Right atrium auricular region (tissue), 2 donors: ENCODE measurements around the gene VIT. TPM values are rescaled to one million over a fixed set of nuclear protein-coding genes. Genes with fewer than 3 reads are reported as not detected.
"Not testable (repeated sequence)": the region's sequence is repeated elsewhere in the genome, so short reads cannot be mapped to it uniquely, and the experiment has no call there.

Experiments used
- DNase-seq: peaks from one replicate; pipeline ENCODE4 v3.0.0-alpha.2; 2019; ENCODE audit warnings: low spot score
- H3K27ac ChIP-seq, 2 donors: fragments of 200-600 bp; sonication (generic); 1 replicate in 1 of 2; 2 replicates in 1 of 2; pipeline ENCODE4 v1.5.1; 2016 to 2019
- H3K27me3 ChIP-seq, 2 donors: fragments of 200-600 bp; sonication (generic); one replicate each; pipeline versions ENCODE4 v1.5.1 to v1.6.0; 2017 to 2019
- H3K36me3 ChIP-seq: fragments of 200-600 bp; sonication (generic); one replicate; pipeline ENCODE4 v1.5.1; 2016
- H3K4me1 ChIP-seq, 2 donors: fragments of 200-600 bp; sonication (generic); one replicate each; pipeline versions ENCODE4 v1.5.1 to v1.6.0; 2017 to 2019
- H3K4me3 ChIP-seq, 2 donors: fragments of 200-600 bp; sonication (generic); 1 replicate in 1 of 2; 2 replicates in 1 of 2; pipeline ENCODE4 v1.5.1; 2017 to 2019; ENCODE audit warnings: mild to moderate bottlenecking in 1 of 2, moderate library complexity in 1 of 2
- H3K9me3 ChIP-seq, 2 donors: fragments of 200-600 bp; sonication (generic); one replicate each; pipeline ENCODE4 v1.5.1; 2019
- total RNA-seq, 2 donors: library from RNA; depleted of rRNA; stranded (reverse); fragments of >200 nt; gene quantifications; one replicate each; pipeline ENCODE4 v1.1.0, GENCODE V29; 2016
- TF ChIP-seq, protein P1 (sequence below), 2 donors: fragments of 200-600 bp; sonication (generic); IDR thresholded peaks; one replicate each; pipeline ENCODE4 v1.5.1; 2019; ENCODE audit warnings: antibody characterized with exemption in 2 of 2

Gene VIT
- total RNA-seq, 2 donors from 2014 or later, result 12.3 to 16.9 TPM

DNA sequence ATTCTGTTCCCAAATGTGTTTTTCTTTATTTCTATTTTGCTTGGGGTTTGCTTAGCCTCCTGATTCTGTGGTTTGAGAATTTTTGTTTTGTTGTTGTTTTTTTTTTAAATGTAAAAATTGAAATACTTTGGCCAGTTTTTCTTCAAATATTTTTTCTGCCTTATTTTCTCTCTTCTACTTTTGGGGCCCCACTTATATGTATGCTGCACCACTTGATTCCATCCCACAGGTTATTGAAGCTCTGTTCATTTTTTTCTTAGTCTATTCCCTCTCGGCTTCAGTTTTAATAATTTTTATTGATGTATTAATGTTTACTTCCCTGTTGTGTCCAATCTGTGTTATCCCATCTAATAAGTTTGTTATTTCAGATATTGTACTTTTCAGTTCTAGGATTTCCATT lies 17.7 kb upstream of the VIT start:
- H3K9me3 ChIP-seq, result peaks cover 0 to 22% of the 10 kb centered on the region in 2 donors
- TF ChIP-seq, protein P1, sequence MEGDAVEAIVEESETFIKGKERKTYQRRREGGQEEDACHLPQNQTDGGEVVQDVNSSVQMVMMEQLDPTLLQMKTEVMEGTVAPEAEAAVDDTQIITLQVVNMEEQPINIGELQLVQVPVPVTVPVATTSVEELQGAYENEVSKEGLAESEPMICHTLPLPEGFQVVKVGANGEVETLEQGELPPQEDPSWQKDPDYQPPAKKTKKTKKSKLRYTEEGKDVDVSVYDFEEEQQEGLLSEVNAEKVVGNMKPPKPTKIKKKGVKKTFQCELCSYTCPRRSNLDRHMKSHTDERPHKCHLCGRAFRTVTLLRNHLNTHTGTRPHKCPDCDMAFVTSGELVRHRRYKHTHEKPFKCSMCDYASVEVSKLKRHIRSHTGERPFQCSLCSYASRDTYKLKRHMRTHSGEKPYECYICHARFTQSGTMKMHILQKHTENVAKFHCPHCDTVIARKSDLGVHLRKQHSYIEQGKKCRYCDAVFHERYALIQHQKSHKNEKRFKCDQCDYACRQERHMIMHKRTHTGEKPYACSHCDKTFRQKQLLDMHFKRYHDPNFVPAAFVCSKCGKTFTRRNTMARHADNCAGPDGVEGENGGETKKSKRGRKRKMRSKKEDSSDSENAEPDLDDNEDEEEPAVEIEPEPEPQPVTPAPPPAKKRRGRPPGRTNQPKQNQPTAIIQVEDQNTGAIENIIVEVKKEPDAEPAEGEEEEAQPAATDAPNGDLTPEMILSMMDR (IDR thresholded peaks at IDR 0.05), result no peak
- no peaks in the 10 kb centered on the region for H3K27me3 ChIP-seq
- no peak overlapping the region for H3K27ac ChIP-seq
- no peaks in the 10 kb centered on the region for H3K36me3 ChIP-seq
- H3K4me1 ChIP-seq, result no peaks in the 10 kb centered on the region
- H3K4me3 ChIP-seq, result no peak overlapping the region
- DNase-seq, result no peak

DNA sequence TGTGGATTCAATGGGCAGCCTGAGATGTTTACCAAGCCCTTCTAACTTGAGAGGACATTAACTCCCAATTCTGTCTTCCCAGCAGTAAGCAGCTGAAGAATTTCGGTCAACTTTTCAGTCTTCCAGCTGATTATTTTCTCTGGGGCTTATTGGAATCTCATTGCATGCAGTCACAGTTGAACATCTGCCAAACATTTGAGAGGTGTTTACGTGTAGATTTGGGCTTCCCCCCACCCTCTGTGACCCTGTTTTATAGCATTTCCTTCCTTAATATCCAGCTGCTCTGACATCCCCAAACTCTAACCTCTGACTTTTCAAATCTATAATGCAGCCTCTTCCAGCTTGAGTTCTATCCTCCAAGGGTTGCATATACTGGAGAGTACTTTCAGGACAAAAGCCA lies 16.5 kb upstream of the VIT start:
- Histone ChIP-seq H3K36me3 (no peaks in the 10 kb centered on the region), H3K27ac (no peak overlapping the region), H3K4me3 (no peak overlapping the region), H3K27me3 (no peaks in the 10 kb centered on the region), H3K9me3 (peaks cover 0 to 22% of the 10 kb centered on the region in 2 donors), H3K4me1 (no peaks in the 10 kb centered on the region)
- no peak for DNase-seq
- TF ChIP-seq, protein P1 (IDR thresholded peaks at IDR 0.05), result no peak

DNA sequence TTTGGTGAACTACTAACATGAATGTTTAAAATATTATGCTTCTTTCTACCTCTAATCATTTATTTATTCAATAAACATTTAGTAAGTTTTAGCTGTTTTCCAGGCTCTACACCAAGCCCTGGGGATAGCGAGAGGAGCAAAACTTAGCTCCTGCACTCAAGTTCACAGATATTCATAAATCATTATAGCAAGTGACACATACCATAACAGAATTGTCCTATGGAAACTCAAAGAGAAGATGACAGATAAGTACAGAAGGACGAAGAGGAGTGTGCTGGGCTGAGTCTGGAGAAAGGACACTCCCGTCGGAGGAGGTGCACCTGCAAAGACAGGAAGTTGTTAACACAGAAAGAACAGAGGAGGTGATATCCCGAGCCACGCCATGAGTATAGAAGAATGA lies 13.9 kb upstream of the VIT start:
- H3K27me3 ChIP-seq, result no peaks in the 10 kb centered on the region
- TF ChIP-seq, protein P1 (IDR thresholded peaks at IDR 0.05), result no peak
- no peaks in the 10 kb centered on the region for H3K36me3 ChIP-seq
- DNase-seq, result no peak
- no peak overlapping the region for H3K27ac ChIP-seq
- H3K4me3 ChIP-seq, result no peak overlapping the region
- peaks cover 0 to 22% of the 10 kb centered on the region in 2 donors for H3K9me3 ChIP-seq
- H3K4me1 ChIP-seq, result no peaks in the 10 kb centered on the region

DNA sequence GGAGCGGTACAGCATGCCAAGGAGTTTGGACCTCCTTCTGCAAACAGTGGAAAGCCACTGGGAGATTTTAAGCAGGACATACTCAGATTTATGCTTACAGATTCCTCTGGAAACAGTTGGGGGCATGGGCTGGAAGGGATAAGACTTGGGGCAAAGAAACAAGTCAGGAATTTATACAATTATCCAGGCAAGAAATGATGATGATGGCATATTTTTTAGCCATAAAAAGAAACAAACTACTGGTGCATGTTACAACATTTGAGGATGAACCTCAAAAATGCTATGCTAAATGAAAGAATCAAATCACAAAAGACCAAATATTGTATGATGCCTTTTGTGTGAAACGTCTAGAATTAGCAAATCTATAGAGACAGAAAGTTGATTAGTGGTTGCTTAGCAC lies 13.5 kb upstream of the VIT start:
- Histone ChIP-seq H3K4me1 (no peaks in the 10 kb centered on the region), H3K27ac (no peak overlapping the region), H3K4me3 (no peak overlapping the region), H3K36me3 (no peaks in the 10 kb centered on the region), H3K9me3 (peaks cover 0 to 19% of the 10 kb centered on the region in 2 donors), H3K27me3 (no peaks in the 10 kb centered on the region)
- no peak for DNase-seq
- TF ChIP-seq, protein P1 (IDR thresholded peaks at IDR 0.05), result no peak

DNA sequence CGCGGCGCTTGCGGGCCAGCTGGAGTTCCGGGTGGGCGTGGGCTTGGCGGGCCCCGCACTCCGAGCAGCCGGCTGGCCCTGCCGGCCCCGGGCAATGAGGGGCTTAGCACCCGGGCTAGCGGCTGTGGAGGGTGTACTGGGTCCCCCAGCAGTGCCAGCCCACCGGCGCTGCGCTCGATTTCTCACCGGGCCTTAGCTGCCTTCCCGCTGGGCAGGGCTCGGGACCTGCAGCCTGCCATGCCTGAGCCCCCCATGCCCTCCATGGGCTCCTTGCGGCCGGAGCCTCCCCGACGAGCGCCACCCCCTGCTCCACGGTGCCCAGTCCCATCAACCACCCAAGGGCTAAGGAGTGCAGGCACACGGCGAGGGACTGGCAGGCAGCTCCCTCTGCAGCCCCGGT lies 8.2 kb upstream of the VIT start:
- not testable (repeated sequence) for H3K9me3 ChIP-seq, H3K27ac ChIP-seq, H3K4me1 ChIP-seq, H3K4me3 ChIP-seq, DNase-seq, H3K36me3 ChIP-seq, H3K27me3 ChIP-seq

DNA sequence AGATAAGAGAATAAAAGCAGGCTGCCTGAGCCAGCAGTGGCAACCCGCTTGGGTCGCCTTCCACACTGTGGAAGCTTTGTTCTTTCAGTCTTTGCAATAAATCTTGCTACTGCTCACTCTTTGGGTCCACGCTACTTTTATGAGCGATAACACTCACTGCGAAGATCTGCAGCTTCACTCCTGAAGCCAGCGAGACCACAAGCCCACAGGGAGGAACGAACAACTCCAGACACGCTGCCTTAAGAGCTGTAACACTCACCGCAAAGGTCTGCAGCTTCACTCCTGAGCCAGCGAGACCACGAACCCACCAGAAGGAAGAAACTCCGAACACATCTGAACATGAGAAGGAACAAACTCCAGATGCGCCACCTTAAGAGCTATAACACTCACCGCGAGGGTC lies 7.5 kb upstream of the VIT start:
- not testable (repeated sequence) for H3K27me3 ChIP-seq, H3K4me1 ChIP-seq, H3K9me3 ChIP-seq, H3K36me3 ChIP-seq, DNase-seq, H3K27ac ChIP-seq, H3K4me3 ChIP-seq

DNA sequence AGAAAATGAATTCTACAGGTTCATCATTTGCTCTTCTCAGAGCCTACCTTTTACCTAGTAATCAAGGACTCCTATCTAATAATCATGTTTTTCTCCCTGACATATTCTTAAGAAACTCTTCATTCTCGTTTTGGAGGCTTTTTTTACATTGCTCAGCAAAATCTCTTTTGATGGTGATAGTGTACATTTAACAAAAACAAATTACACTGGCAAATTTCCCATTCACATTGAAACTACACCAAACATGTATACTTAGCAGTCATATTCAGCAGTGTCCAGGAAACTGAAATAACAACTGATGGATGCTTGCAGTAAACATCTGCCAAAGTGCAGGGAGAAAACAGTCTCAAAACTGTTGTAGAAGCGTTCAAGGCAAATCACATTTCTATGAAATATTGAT lies 4.4 kb upstream of the VIT start:
- TF ChIP-seq, protein P1 (IDR thresholded peaks at IDR 0.05), result no peak

More for the DNA sequence above, 4.4 kb upstream of the VIT start:
- Histone ChIP-seq H3K4me3 (no peak overlapping the region), H3K9me3 (no peaks in the 10 kb centered on the region), H3K27me3 (no peaks in the 10 kb centered on the region), H3K36me3 (no peaks in the 10 kb centered on the region), H3K4me1 (no peaks in the 10 kb centered on the region), H3K27ac (no peak overlapping the region)
- no peak for DNase-seq
